ENCODE results near the gene PPP1R3C. TPM values are rescaled to one million over a fixed set of nuclear protein-coding genes. Genes with fewer than 3 reads are reported as not detected.

PPP1R3C gene
- polyA plus RNA-seq, 1 donor: 39.6 TPM

DNA sequence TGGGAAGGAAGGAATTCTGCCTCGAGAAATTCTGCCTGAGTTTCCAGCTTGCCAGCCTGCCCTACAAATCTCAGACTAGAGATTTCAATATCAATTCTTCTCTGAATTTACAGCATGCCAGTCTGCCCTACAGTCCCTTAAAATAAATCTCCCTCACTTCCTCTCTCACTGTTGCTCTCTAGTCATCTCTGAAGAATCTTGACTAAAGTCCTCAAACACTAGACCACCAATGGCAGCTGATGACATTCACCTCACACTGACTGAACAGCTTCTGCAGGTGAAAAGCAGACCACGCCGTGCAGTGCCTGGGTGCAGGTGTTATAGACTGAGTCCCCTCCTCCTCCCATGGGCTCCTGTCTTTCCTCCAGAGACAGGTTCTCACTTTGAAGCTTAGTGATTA is 30.4 kb downstream of the PPP1R3C start:
- H3K27ac ChIP-seq (ENCODE audit: low read length): no peak overlapping the region
- no CpG with 5 or more reads among the region's 3 CpGs for WGBS (ENCODE audit: insufficient coverage, low lambda C conversion rate)

DNA sequence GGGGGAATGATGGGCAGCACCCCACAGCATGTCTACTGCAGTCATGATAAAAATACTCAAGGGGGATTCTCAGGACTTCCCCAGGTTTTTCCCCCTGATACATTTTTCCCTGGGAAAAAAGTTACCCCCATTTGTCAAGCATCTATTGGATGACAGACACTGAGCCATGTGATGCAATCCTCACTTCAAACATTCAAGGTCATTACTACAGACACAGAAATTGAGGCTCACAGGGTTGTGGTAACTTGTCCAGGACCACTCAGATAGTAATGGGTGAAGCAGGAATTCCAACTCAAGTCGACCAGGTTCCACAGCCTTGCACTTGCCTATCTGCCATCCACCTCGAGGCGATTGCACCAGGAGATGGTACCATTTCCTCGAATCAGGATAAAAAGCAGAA is 31.7 kb downstream of the PPP1R3C start:
- no peak overlapping the region for H3K27ac ChIP-seq (ENCODE audit: low read length)
- peaks cover 24% of the 10 kb centered on the region for H3K4me1 ChIP-seq (ENCODE audit: control insufficient read depth, insufficient read depth, low read length)
- 100% methylated on average over 3 of the region's 4 CpGs for WGBS (ENCODE audit: insufficient coverage, low lambda C conversion rate)

More for the DNA sequence above, 30.4 kb downstream of the PPP1R3C start:
- peaks cover 15% of the 10 kb centered on the region for H3K4me1 ChIP-seq (ENCODE audit: control insufficient read depth, insufficient read depth, low read length)
- no peaks in the 10 kb centered on the region for H3K27me3 ChIP-seq (ENCODE audit: control insufficient read depth, insufficient read depth, low read length)
- H3K9me3 ChIP-seq (ENCODE audit: control insufficient read depth, low read depth, low read length): peaks cover 5% of the 10 kb centered on the region
- DNase-seq: no peak
- H3K4me3 ChIP-seq (ENCODE audit: low read length): no peak overlapping the region
- H3K36me3 ChIP-seq (ENCODE audit: control insufficient read depth, insufficient read depth, low read length): no peaks in the 10 kb centered on the region

DNA sequence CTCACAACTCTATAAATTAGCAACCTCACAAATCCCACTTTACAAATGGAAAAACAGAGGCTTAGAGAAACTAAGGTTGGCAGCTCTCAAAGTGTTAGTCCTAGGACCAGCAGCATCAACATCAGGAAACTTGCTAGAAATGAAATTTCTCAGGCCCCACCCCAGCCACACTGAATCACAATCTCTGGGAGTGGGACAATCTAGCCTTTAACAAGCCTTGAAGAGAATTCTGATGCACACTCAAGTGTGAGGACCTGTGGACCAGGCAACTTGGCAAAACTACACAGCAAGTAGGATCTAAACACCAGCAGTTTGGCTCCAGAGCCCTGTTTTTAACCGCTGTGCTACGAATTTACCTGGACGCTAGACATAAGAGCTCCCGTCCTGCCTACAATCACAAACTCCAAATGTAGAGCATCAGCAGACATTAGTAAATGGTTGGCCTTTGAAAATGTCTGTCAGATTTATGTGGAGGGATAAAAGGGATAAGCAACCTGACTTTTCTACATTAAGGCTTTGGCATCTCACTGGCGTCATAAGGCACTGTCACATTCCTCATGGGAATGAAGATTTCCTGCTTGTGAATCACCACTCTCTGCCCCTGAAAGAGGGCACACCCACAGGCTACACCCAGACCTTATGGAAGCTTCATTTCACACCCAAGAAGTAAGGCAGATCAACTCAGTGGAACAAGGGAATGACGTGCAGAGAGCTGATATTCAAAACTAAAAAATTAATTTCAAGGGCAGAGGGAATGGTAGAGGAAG is 34.5 kb downstream of the PPP1R3C start:
- Histone ChIP-seq H3K27me3 (ENCODE audit: control insufficient read depth, insufficient read depth, low read length) (no peaks in the 10 kb centered on the region), H3K4me3 (ENCODE audit: low read length) (no peak overlapping the region), H3K9me3 (ENCODE audit: control insufficient read depth, low read depth, low read length) (no peaks in the 10 kb centered on the region), H3K27ac (ENCODE audit: low read length) (peak overlapping the region; percentile 89), H3K4me1 (ENCODE audit: control insufficient read depth, insufficient read depth, low read length) (peaks cover 38% of the 10 kb centered on the region), H3K36me3 (ENCODE audit: control insufficient read depth, insufficient read depth, low read length) (no peaks in the 10 kb centered on the region)
- 100% methylated on average over 1 of the region's 6 CpGs for WGBS (ENCODE audit: insufficient coverage, low lambda C conversion rate)
- DNase-seq: peak; percentile 55 to 72

More for the DNA sequence above, 31.7 kb downstream of the PPP1R3C start:
- Histone ChIP-seq H3K9me3 (ENCODE audit: control insufficient read depth, low read depth, low read length) (peaks cover 3% of the 10 kb centered on the region), H3K36me3 (ENCODE audit: control insufficient read depth, insufficient read depth, low read length) (no peaks in the 10 kb centered on the region), H3K27me3 (ENCODE audit: control insufficient read depth, insufficient read depth, low read length) (no peaks in the 10 kb centered on the region), H3K4me3 (ENCODE audit: low read length) (no peak overlapping the region)
- DNase-seq: no peak

DNA sequence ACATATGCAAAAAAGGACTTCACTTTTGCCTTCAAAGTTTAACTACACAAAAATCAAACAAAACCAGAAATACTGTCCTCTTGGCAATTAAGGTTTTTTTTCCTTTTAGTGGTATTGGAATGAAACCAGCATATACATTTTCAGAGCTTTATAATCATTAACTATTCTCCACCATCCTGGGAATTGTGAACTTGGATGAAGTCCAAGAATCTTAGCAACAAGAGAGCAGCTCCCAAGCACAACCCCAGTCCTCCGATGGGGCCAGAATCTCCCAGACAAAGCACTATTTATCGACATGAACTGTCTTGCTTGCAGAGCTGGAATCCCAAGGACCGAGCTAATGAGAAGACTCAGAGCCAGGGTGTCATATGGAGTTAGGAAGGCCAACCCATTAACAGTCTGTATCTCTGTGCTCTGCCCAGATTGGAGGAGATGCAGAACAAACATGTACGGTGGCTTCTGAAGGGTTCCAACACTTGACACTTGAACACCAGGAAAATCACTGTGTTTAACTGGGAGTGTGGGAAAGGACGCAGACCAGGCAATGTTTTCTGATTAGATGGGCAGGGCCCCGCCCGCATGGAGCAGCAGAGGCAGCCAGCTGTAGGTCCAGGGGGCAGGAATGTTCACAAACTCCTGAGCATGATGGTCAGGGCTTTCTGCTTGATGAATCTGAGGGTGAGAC is 35.5 kb downstream of the PPP1R3C start:
- DNase-seq: peak; percentile 68 to 90
- H3K27ac ChIP-seq (ENCODE audit: low read length): peak overlapping the region; percentile 89
- H3K9me3 ChIP-seq (ENCODE audit: control insufficient read depth, low read depth, low read length): no peaks in the 10 kb centered on the region
- no peak overlapping the region for H3K4me3 ChIP-seq (ENCODE audit: low read length)
- no peaks in the 10 kb centered on the region for H3K27me3 ChIP-seq (ENCODE audit: control insufficient read depth, insufficient read depth, low read length)
- no peaks in the 10 kb centered on the region for H3K36me3 ChIP-seq (ENCODE audit: control insufficient read depth, insufficient read depth, low read length)
- no CpG with 5 or more reads among the region's 7 CpGs for WGBS (ENCODE audit: insufficient coverage, low lambda C conversion rate)
- H3K4me1 ChIP-seq (ENCODE audit: control insufficient read depth, insufficient read depth, low read length): peaks cover 49% of the 10 kb centered on the region

DNA sequence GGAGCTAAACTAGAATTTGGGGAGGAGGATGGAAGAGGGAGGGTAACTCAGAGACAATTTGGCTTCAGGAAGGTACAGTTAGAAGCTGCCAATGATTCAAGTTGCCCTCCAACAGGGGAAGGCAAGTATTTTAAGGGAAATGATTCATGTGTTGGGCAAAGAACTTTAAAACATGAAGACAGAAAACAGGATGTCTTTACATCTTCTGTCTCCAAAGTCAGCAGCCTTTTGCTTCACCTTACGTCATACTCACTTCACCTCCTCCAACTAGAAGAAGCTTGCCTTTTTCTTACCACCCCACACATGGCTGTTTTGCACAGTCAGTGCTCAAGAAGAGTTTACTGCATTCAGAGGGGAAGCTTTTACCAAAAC is 36.1 kb downstream of the PPP1R3C start:
- Histone ChIP-seq H3K36me3 (ENCODE audit: control insufficient read depth, insufficient read depth, low read length) (no peaks in the 10 kb centered on the region), H3K9me3 (ENCODE audit: control insufficient read depth, low read depth, low read length) (no peaks in the 10 kb centered on the region), H3K4me1 (ENCODE audit: control insufficient read depth, insufficient read depth, low read length) (peaks cover 54% of the 10 kb centered on the region), H3K27me3 (ENCODE audit: control insufficient read depth, insufficient read depth, low read length) (no peaks in the 10 kb centered on the region), H3K27ac (ENCODE audit: low read length) (peak overlapping the region; percentile 89), H3K4me3 (ENCODE audit: low read length) (no peak overlapping the region)
- 0% methylated on average over 1 of the region's 1 CpG for WGBS (ENCODE audit: insufficient coverage, low lambda C conversion rate)
- peak in 1 of 2 donors; percentile 45 for DNase-seq

DNA sequence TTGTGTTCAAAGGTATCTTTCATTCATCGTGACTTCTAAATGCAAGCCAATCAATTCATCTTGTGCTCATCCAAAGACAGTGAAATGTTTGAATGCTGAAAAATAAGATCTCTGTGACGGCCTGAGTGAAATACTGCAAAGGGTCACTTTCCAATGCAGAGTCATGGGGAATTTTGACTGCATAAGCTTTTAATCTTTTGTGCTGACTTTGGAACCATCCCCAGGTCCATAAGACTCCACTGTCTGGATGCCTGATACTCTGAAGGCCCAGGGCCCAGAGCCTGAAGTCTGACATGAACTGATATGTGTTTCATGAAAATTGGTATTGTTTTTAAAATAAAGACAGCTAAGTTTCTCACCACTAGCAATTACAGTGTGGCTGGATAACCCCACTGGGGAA is 39.0 kb downstream of the PPP1R3C start:
- Histone ChIP-seq H3K4me3 (ENCODE audit: low read length) (no peak overlapping the region), H3K36me3 (ENCODE audit: control insufficient read depth, insufficient read depth, low read length) (no peaks in the 10 kb centered on the region), H3K4me1 (ENCODE audit: control insufficient read depth, insufficient read depth, low read length) (peaks cover 80% of the 10 kb centered on the region), H3K27ac (ENCODE audit: low read length) (no peak overlapping the region), H3K27me3 (ENCODE audit: control insufficient read depth, insufficient read depth, low read length) (no peaks in the 10 kb centered on the region), H3K9me3 (ENCODE audit: control insufficient read depth, low read depth, low read length) (no peaks in the 10 kb centered on the region)
- DNase-seq: no peak
- WGBS (ENCODE audit: insufficient coverage, low lambda C conversion rate): 80% methylated on average over 1 of the region's 2 CpGs

DNA sequence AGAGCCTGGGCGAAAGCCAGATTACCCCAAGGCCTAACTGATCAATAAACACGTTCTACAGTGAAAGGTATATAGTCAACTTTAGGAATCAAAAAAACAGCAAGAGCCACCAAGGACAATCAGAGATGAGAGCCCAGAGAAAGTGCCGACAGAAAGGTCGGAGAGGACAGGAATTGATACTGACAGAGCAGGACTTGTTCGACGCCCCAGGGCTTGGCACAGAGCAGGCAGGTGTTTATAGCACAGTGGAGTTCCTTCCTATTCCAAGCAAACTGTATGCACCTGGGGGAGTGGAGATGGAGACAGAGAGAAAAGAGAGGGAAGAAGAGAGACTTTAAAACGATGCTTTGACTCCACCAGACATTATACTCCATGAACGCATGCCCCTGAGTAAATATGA is 39.5 kb downstream of the PPP1R3C start:
- peak overlapping the region; percentile 89 for H3K27ac ChIP-seq (ENCODE audit: low read length)
- H3K4me1 ChIP-seq (ENCODE audit: control insufficient read depth, insufficient read depth, low read length): peaks cover 79% of the 10 kb centered on the region
- WGBS (ENCODE audit: insufficient coverage, low lambda C conversion rate): 32% methylated on average over 3 of the region's 8 CpGs

DNA sequence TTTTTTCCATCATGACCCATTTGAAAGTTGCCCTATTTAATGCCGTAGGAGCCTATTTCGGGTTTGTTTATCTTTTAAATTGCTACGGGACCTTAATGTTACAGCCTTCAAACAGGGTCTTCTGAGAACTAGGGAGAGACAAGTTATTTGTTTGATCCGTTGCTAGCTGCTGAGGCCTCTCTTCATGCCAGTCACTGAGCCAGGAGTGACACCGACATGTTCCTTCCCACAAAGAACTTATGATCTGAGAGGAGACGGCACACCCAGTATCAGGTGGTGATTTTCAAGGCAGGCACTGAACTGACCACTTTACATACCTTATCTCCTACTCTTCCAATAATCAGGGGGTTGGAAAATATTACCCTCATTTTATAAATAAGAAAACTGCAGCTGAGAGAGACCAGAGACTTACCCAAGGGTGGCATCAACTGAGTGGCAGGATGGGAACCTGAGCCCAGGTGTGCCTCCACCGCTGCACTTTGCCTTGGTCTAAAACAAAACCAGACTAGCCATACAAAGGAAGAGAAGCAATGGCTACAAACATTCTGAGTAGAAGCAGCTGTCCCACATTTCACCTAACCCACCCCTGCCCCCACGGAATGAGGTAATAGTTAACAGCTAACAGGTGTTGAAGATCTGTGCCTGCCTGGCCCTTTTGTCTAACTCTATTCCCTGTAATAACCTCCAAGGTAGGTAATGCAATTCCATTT is 40.5 kb downstream of the PPP1R3C start:
- H3K9me3 ChIP-seq (ENCODE audit: control insufficient read depth, low read depth, low read length): no peaks in the 10 kb centered on the region
- peak overlapping the region; percentile 89 for H3K27ac ChIP-seq (ENCODE audit: low read length)
- H3K4me1 ChIP-seq (ENCODE audit: control insufficient read depth, insufficient read depth, low read length): peaks cover 71% of the 10 kb centered on the region
- no CpG with 5 or more reads among the region's 8 CpGs for WGBS (ENCODE audit: insufficient coverage, low lambda C conversion rate)
- H3K36me3 ChIP-seq (ENCODE audit: control insufficient read depth, insufficient read depth, low read length): no peaks in the 10 kb centered on the region
- peak; percentile 53 to 71 for DNase-seq
- no peaks in the 10 kb centered on the region for H3K27me3 ChIP-seq (ENCODE audit: control insufficient read depth, insufficient read depth, low read length)
- H3K4me3 ChIP-seq (ENCODE audit: low read length): no peak overlapping the region

More for the DNA sequence above, 39.5 kb downstream of the PPP1R3C start:
- H3K4me3 ChIP-seq (ENCODE audit: low read length): no peak overlapping the region
- no peaks in the 10 kb centered on the region for H3K36me3 ChIP-seq (ENCODE audit: control insufficient read depth, insufficient read depth, low read length)
- no peaks in the 10 kb centered on the region for H3K9me3 ChIP-seq (ENCODE audit: control insufficient read depth, low read depth, low read length)
- DNase-seq: no peak
- no peaks in the 10 kb centered on the region for H3K27me3 ChIP-seq (ENCODE audit: control insufficient read depth, insufficient read depth, low read length)

DNA sequence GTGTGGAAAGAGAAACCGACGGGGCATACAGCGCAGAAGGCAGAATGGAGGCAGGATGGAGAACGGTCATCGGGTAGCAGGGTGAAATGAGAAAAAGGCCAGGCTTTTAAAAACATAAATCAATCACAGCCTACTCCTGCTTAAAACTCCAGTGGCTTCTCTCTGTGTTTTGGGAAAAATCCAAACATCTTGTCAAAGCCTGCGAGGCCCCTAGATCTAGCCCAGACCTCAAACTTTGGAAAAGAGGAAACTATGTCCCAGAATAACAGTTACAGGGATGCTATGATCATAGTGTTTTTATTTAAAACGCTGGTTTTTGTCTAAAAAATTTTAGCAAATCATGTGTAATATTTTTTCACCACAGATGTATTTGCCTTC is 41.1 kb downstream of the PPP1R3C start:
- 71% methylated on average over 1 of the region's 7 CpGs for WGBS (ENCODE audit: insufficient coverage, low lambda C conversion rate)
- H3K4me3 ChIP-seq (ENCODE audit: low read length): peak overlapping the region; percentile 3
- no peaks in the 10 kb centered on the region for H3K27me3 ChIP-seq (ENCODE audit: control insufficient read depth, insufficient read depth, low read length)
- no peak for DNase-seq
- no peaks in the 10 kb centered on the region for H3K9me3 ChIP-seq (ENCODE audit: control insufficient read depth, low read depth, low read length)
- no peaks in the 10 kb centered on the region for H3K36me3 ChIP-seq (ENCODE audit: control insufficient read depth, insufficient read depth, low read length)
- peak overlapping the region; percentile 89 for H3K27ac ChIP-seq (ENCODE audit: low read length)
- H3K4me1 ChIP-seq (ENCODE audit: control insufficient read depth, insufficient read depth, low read length): peaks cover 68% of the 10 kb centered on the region
